HL-60 (cell line): Measurements from ENCODE around the gene SPINT1.

Experiments used
- GABPA ChIP-seq: IDR thresholded peaks from 2 replicates; pipeline ENCODE4 v1.6.1; 2012; ENCODE audit warnings: low read depth
- POLR2AphosphoS5 ChIP-seq: IDR thresholded peaks from 2 replicates; pipeline ENCODE4 v1.6.1; 2012; ENCODE audit warnings: low read depth
- SPI1 ChIP-seq: IDR thresholded peaks from 2 replicates; pipeline ENCODE4 v1.6.1; 2012; ENCODE audit warnings: low read depth, mild to moderate bottlenecking, borderline replicate concordance
- TF ChIP-seq, protein P1 (sequence below): IDR thresholded peaks from one replicate; pipeline ENCODE4 v1.5.1; 2011; ENCODE audit warnings: low read length, control low read depth, inconsistent platforms; ENCODE audit not compliant: insufficient read depth

DNA sequence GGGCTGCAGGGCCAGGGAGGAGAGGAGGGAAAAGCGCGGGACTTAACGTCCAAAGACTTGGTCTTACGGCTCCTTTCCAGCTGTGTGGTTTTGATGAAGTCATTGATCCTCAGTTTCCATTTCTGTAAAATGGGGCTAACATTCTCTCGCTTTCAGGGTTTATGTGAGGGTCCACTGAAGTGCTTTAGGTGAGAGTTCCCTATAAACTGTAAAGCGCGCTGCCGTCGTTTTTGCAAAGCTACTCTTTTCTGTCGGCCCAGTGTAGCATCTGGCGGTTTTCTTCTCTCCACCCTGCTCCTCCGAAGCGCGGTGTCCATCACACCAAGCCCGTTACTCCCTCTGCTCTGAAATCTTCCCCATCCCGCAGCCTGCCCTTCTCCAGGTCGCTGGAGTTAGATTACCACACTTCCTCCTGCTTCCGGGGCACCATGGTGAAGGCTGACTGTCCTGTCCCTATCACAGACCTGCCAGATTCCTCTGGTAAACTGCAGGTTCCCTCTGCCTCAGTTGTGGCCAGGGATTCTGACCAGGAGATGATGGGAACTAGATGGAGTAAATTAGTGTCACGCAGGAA, 35.9 kb upstream of the SPINT1 start:
- TF ChIP-seq, protein P1, sequence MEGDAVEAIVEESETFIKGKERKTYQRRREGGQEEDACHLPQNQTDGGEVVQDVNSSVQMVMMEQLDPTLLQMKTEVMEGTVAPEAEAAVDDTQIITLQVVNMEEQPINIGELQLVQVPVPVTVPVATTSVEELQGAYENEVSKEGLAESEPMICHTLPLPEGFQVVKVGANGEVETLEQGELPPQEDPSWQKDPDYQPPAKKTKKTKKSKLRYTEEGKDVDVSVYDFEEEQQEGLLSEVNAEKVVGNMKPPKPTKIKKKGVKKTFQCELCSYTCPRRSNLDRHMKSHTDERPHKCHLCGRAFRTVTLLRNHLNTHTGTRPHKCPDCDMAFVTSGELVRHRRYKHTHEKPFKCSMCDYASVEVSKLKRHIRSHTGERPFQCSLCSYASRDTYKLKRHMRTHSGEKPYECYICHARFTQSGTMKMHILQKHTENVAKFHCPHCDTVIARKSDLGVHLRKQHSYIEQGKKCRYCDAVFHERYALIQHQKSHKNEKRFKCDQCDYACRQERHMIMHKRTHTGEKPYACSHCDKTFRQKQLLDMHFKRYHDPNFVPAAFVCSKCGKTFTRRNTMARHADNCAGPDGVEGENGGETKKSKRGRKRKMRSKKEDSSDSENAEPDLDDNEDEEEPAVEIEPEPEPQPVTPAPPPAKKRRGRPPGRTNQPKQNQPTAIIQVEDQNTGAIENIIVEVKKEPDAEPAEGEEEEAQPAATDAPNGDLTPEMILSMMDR: no peak
- TF ChIP-seq POLR2AphosphoS5 (no peak), SPI1 (no peak), GABPA (no peak)
